GM12878 (cell line): ENCODE measurements around the gene ALDH3B2. TPM values are rescaled to one million over a fixed set of nuclear protein-coding genes. Genes with fewer than 3 reads are reported as not detected.

ENCODE experiments used
- ATAC-seq: fragments of 200-7000 bp; cut with Tn5 transposase; 3 replicates; pipeline ENCODE4 v1.9.1; 2020; ENCODE audit warnings: mild to moderate bottlenecking, moderate library complexity
- BruUV-seq: library from RNA; stranded (reverse); fragments of 400-500 nt; replicated peaks from 2 replicates; lab custom pipeline; 2021; lab: Mats Ljungman, UMichigan
- CTCF ChIA-PET: fragments of 300-600 bp; sonication (Branson Sonifier 250); formaldehyde crosslinking; extraction: SDS; loops from one replicate; lab custom pipeline; 2021; ENCODE audit warnings: inconsistent platforms; lab: Yijun Ruan, JAX
- POLR2A ChIA-PET: fragments of 350-600 bp; formaldehyde crosslinking; extraction: SDS; loops from one replicate; lab custom pipeline; 2021; ENCODE audit warnings: inconsistent platforms; lab: Charles Lee
- RAD21 ChIA-PET: fragments of 300-600 bp; sonication (Branson Sonifier 250); formaldehyde crosslinking; loops from one replicate; lab custom pipeline; 2023; ENCODE audit warnings: antibody characterized with exemption; ENCODE audit not compliant: unreplicated experiment; lab: Charles Lee
- SMC1A ChIA-PET: fragments of 300-600 bp; sonication (Branson Sonifier 250); formaldehyde crosslinking; loops from one replicate; lab custom pipeline; 2023; ENCODE audit not compliant: unreplicated experiment, uncharacterized antibody; lab: Charles Lee
- DNase-seq: peaks from one replicate; pipeline ENCODE4 v3.0.0-alpha.2; 2011; ENCODE audit warnings: low read depth, low spot score
- FAIRE-seq: peaks from 3 replicates; lab custom pipeline; 2011; peaks lifted over from hg19 to GRCh38; lab: Jason Lieb, UNC
- H2AFZ ChIP-seq: 2 replicates; pipeline ENCODE4 v1.6.0; 2011; ENCODE audit warnings: low read depth, low read length, control low read depth; ENCODE audit not compliant: control insufficient read depth
- H3K27ac ChIP-seq: 2 replicates; pipeline ENCODE4 v1.5.1; 2011; ENCODE audit warnings: control low read depth; ENCODE audit not compliant: control insufficient read depth, insufficient read depth
- H3K27me3 ChIP-seq, 2 experiments: replicated peaks in 1 of 2; 2 replicates each; pipeline versions ENCODE4 v1.6.0 to v1.6.1; 2011; ENCODE audit warnings: low read length in 1 of 2; ENCODE audit not compliant: control insufficient read depth in 2 of 2, insufficient read depth in 2 of 2
- H3K36me3 ChIP-seq, 2 experiments: 2 replicates each; pipeline ENCODE4 v1.5.1; 2011; ENCODE audit warnings: low read length in 1 of 2; ENCODE audit not compliant: control insufficient read depth in 2 of 2, insufficient read depth in 2 of 2
- H3K4me1 ChIP-seq: 2 replicates; pipeline ENCODE4 v1.6.1; 2011; ENCODE audit warnings: mild to moderate bottlenecking, low read length, moderate library complexity, mixed read lengths; ENCODE audit not compliant: control insufficient read depth, insufficient read depth
- H3K4me2 ChIP-seq: 2 replicates; pipeline ENCODE4 v1.6.0; 2011; ENCODE audit warnings: control low read depth; ENCODE audit not compliant: control insufficient read depth, insufficient read depth
- H3K4me3 ChIP-seq: fragments of 200-600 bp; sonication (generic); 2 replicates; pipeline ENCODE4 v1.5.1; 2016
- H3K79me2 ChIP-seq: 2 replicates; pipeline ENCODE4 v1.6.0; 2011; ENCODE audit warnings: low read length; ENCODE audit not compliant: control insufficient read depth, insufficient read depth
- H3K9ac ChIP-seq: 2 replicates; pipeline ENCODE4 v1.8.0; 2011; ENCODE audit warnings: low read length, control low read depth, mixed read lengths; ENCODE audit not compliant: control insufficient read depth, insufficient read depth
- H3K9me3 ChIP-seq: replicated peaks from 3 replicates; pipeline ENCODE4 v1.5.1; 2011; ENCODE audit warnings: mild to moderate bottlenecking, low read length; ENCODE audit not compliant: control insufficient read depth, insufficient read depth
- H4K20me1 ChIP-seq: 2 replicates; pipeline ENCODE4 v1.6.0; 2011; ENCODE audit not compliant: control insufficient read depth, insufficient read depth
- ATF7 ChIP-seq: fragments of 450-650 bp; IDR thresholded peaks from 2 replicates; pipeline ENCODE4 v1.6.1; 2016; ENCODE audit warnings: low read depth, mild to moderate bottlenecking
- BRCA1 ChIP-seq: IDR thresholded peaks from 2 replicates; pipeline ENCODE4 v1.6.1; 2011; ENCODE audit warnings: low read depth, low read length, improper control_type of control experiment
- FOXM1 ChIP-seq: IDR thresholded peaks from 2 replicates; pipeline ENCODE4 v1.6.1; 2012; ENCODE audit warnings: low read depth, mild to moderate bottlenecking, inconsistent platforms, low read length, moderate library complexity
- JUNB ChIP-seq: IDR thresholded peaks from 2 replicates; pipeline ENCODE4 v1.6.1; 2016; ENCODE audit warnings: antibody characterized with exemption, mild to moderate bottlenecking
- MEF2A ChIP-seq: IDR thresholded peaks from 2 replicates; pipeline ENCODE4 v1.6.1; 2011; ENCODE audit warnings: low read depth, mild to moderate bottlenecking, low read length, moderate library complexity; ENCODE audit not compliant: insufficient read depth
- NFIC ChIP-seq: IDR thresholded peaks from 2 replicates; pipeline ENCODE4 v1.6.1; 2012; ENCODE audit warnings: low read depth, mild to moderate bottlenecking, inconsistent platforms, low read length, moderate library complexity
- NFXL1 ChIP-seq: fragments of 450-650 bp; IDR thresholded peaks from 2 replicates; pipeline ENCODE4 v1.6.1; 2017; ENCODE audit warnings: antibody characterized with exemption, mild to moderate bottlenecking, borderline replicate concordance
- PML ChIP-seq: IDR thresholded peaks from 2 replicates; pipeline ENCODE4 v1.6.1; 2012; ENCODE audit warnings: low read length, inconsistent platforms
- POLR2A ChIP-seq: IDR thresholded peaks from 2 replicates; pipeline ENCODE4 v1.6.1; 2011; ENCODE audit warnings: low read depth, mild to moderate bottlenecking, low read length
- RUNX3 ChIP-seq: IDR thresholded peaks from 2 replicates; pipeline ENCODE4 v1.6.1; 2012; ENCODE audit warnings: low read length, inconsistent platforms
- SUZ12 ChIP-seq: fragments of 200-600 bp; sonication (generic); IDR thresholded peaks from one replicate; pipeline ENCODE4 v1.6.1; 2018; ENCODE audit warnings: antibody characterized with exemption, mild to moderate bottlenecking; ENCODE audit not compliant: unreplicated experiment
- TCF7 ChIP-seq: IDR thresholded peaks from 2 replicates; pipeline ENCODE4 v1.6.1; 2014; ENCODE audit warnings: antibody characterized with exemption, borderline replicate concordance
- ZBED1 ChIP-seq: IDR thresholded peaks from 2 replicates; pipeline ENCODE4 v1.6.1; 2016; ENCODE audit warnings: borderline replicate concordance
- ZNF24 ChIP-seq: fragments of 450-650 bp; IDR thresholded peaks from 2 replicates; pipeline ENCODE4 v1.6.1; 2017; ENCODE audit warnings: antibody characterized with exemption, mild to moderate bottlenecking
- WGBS: methylation state at CpG from one replicate; pipeline ENCODE4 v1.1.6; 2016; ENCODE audit warnings: low lambda C conversion rate; ENCODE audit not compliant: insufficient replicate concordance, insufficient coverage; ENCODE audit errors: missing lambda C conversion rate; 5-methylcytosine and 5-hydroxymethylcytosine counted together
- in situ Hi-C: fragments of 300-500 bp; cut with MboI; formaldehyde crosslinking; loops from 9 replicates; pipeline ENCODE4 v1.14.3; 2018; ENCODE audit warnings: mixed read lengths
- intact Hi-C: fragments of 100-400 bp; cut with micrococcal nuclease; formaldehyde crosslinking; loops from one replicate; pipeline ENCODE4 v1.14.2; 2022; ENCODE audit not compliant: unreplicated experiment
- polyA plus RNA-seq, 11 experiments: library from polyadenylated mRNA; depleted of rRNA in 4 of 11; unstranded in 6 of 11; stranded (reverse) in 5 of 11; fragments of >200 nt; fragmentation: Nextera tagmentation in 4 of 11; fragmentation: Illumina TruSeq in 1 of 11; extraction: Ambion mirVana in 4 of 11; extraction: Trizol in 1 of 11; gene quantifications; 1 replicate in 1 of 11; 2 replicates in 10 of 11; pipeline versions ENCODE4 v1.2.1 to v1.2.3, GENCODE V29; 2011 to 2016; ENCODE audit warnings: inconsistent platforms in 2 of 11, missing spikeins in 2 of 11, low read depth in 1 of 11
- total RNA-seq, 4 experiments: library from RNA; depleted of rRNA in 3 of 4; stranded (reverse); fragments of >200 nt in 3 of 4; fragmentation: Illumina TruSeq in 1 of 4; extraction: Trizol in 1 of 4; gene quantifications; 2 replicates each; pipeline versions ENCODE4 v1.2.1 to v1.2.3, GENCODE V29; 2013 to 2021
- TF ChIP-seq, protein P1 (sequence below): fragments of 450-650 bp; IDR thresholded peaks from 2 replicates; pipeline ENCODE4 v1.6.1; 2017; ENCODE audit warnings: mild to moderate bottlenecking, low read depth, inconsistent platforms; ENCODE audit not compliant: poor library complexity, severe bottlenecking

The ALDH3B2 gene
- total and polyA plus RNA-seq, 10 of the 15 experiments (the other 5 are each of a cell fraction or from before 2014, with no cell fraction given): 0.09 to 0.17 TPM; not detected in 8

- SMC1A ChIA-PET: interaction anchor here (0.7 to 6.3 kb wide), 8 partner anchors 10 to 79 kb away, joined by 3 to 69 read pairs (median 4); partner anchors contain the start of genes ACY3 and NUDT8
Measured at GRCh38 chr11:67657300-67657699, 17.1 kb downstream of the ALDH3B2 start.

More at GRCh38 chr11:67657300-67657699, 17.1 kb downstream of the ALDH3B2 start:
- WGBS: 0% methylated on average over 3 of the region's 3 CpGs
- ChIA-PET CTCF (interaction anchor here (0.8 to 7.7 kb wide), 6 partner anchors 11 to 306 kb away, joined by 4 to 132 read pairs (median 12); partner anchors contain the start of genes ACY3 and NUDT8), RAD21 (interaction anchor here (0.9 to 1.0 kb wide), 2 partner anchors 9 to 28 kb away, joined by 8 read pairs; partner anchors contain the start of gene NUDT8), POLR2A (interaction anchor here (1.5 kb wide), 1 partner anchor 9 kb away, joined by 7 read pairs; no protein-coding TSS in a partner anchor)
- Histone ChIP-seq H3K4me1 (peaks cover 29% of the 10 kb centered on the region), H3K36me3 (no peaks in the 10 kb centered on the region), H3K9me3 (peaks cover 8% of the 10 kb centered on the region), H3K9ac (no peak overlapping the region), H3K79me2 (no peaks in the 10 kb centered on the region), H3K27me3 (no peaks in the 10 kb centered on the region), H3K4me3 (0 out of 2 replicates have a peak overlapping the region, but pooled peaks have one; percentile 14), H2AFZ (no peak overlapping the region), H3K27ac (peak overlapping the region; percentile 71), H3K4me2 (no peak overlapping the region), H4K20me1 (no peaks in the 10 kb centered on the region)
- FAIRE-seq: peak; percentile 49
- ATAC-seq: peak; percentile 29
- TF ChIP-seq ZBED1 (peak; percentile 37; the same call in 1 of the 2 replicates), TCF7 (0 out of 2 replicates have a peak, but pooled peaks have one; percentile 33), BRCA1 (no peak), JUNB (peak; percentile 93), SUZ12 (no peak), ATF7 (no peak), NFIC (peak; percentile 80; the same call in 1 of the 2 replicates), ZNF24 (no peak), NFXL1 (no peak), POLR2A (no peak), MEF2A (0 out of 2 replicates have a peak, but pooled peaks have one; percentile 38), PML (no peak), RUNX3 (peak; percentile 60; the same call in 1 of the 2 replicates), FOXM1 (peak; percentile 50; the same call in 1 of the 2 replicates)
- TF ChIP-seq, protein P1, sequence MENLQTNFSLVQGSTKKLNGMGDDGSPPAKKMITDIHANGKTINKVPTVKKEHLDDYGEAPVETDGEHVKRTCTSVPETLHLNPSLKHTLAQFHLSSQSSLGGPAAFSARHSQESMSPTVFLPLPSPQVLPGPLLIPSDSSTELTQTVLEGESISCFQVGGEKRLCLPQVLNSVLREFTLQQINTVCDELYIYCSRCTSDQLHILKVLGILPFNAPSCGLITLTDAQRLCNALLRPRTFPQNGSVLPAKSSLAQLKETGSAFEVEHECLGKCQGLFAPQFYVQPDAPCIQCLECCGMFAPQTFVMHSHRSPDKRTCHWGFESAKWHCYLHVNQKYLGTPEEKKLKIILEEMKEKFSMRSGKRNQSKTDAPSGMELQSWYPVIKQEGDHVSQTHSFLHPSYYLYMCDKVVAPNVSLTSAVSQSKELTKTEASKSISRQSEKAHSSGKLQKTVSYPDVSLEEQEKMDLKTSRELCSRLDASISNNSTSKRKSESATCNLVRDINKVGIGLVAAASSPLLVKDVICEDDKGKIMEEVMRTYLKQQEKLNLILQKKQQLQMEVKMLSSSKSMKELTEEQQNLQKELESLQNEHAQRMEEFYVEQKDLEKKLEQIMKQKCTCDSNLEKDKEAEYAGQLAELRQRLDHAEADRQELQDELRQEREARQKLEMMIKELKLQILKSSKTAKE: peak; percentile 23
- BruUV-seq: no TSS peak
- in situ Hi-C loops (no loop called here), intact Hi-C loops (no loop called here)
- no peak for DNase-seq
